MM.1S (cell line): ENCODE results near the gene KLHL2.

Experiments used
- EZH2 ChIP-seq: fragments of 300-600 bp; sonication (generic); optimal IDR thresholded peaks from 2 replicates; pipeline ENCODE3; 2017; ENCODE audit warnings: low read depth, mild to moderate bottlenecking, antibody characterized with exemption, low read length, mixed read lengths
- TF ChIP-seq, protein P1 (sequence below): fragments of 300-600 bp; sonication (generic); IDR thresholded peaks from 2 replicates; pipeline ENCODE4 v1.5.1; 2016; ENCODE audit warnings: antibody characterized with exemption, low read length, mixed read lengths

DNA sequence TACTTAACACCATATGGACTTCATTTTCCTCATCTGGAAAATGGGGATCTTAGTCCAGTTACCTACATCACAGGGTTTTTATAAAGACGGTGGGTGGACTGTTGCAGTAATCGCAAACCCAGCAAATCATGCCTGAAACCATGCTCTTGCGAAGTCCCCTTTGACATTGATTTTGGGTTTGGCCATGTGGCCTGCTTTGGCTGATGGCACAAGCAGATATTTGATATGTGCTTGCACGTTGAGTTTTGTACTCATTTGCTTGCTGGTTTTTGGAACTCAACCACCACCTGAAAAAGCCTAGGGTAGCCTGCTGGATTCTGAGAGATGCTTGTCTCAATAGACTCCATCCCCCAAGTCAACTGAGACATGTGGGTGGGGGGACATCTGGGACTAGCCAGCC, 14.4 kb upstream of the KLHL2 start:
- TF ChIP-seq, protein P1, sequence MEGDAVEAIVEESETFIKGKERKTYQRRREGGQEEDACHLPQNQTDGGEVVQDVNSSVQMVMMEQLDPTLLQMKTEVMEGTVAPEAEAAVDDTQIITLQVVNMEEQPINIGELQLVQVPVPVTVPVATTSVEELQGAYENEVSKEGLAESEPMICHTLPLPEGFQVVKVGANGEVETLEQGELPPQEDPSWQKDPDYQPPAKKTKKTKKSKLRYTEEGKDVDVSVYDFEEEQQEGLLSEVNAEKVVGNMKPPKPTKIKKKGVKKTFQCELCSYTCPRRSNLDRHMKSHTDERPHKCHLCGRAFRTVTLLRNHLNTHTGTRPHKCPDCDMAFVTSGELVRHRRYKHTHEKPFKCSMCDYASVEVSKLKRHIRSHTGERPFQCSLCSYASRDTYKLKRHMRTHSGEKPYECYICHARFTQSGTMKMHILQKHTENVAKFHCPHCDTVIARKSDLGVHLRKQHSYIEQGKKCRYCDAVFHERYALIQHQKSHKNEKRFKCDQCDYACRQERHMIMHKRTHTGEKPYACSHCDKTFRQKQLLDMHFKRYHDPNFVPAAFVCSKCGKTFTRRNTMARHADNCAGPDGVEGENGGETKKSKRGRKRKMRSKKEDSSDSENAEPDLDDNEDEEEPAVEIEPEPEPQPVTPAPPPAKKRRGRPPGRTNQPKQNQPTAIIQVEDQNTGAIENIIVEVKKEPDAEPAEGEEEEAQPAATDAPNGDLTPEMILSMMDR, result no peak
- no peak for TF ChIP-seq EZH2
